NCI-H146 treated with DMSO at 0.1 percent for 48 hours (cell line): Measurements from ENCODE around the gene SLC52A3.
"Not testable (repeated sequence)": the region's sequence is repeated elsewhere in the genome, so short reads cannot be mapped to it uniquely, and the experiment has no call there.

Source experiments
- DNase-seq: peaks from one replicate; lab custom pipeline; 2025; ENCODE audit not compliant: unreplicated experiment; lab: John Stamatoyannopoulos, UW

The SLC52A3 gene

GRCh38 chr20:768426-768978, at the start of gene SLC52A3:
Gene SLC52A3 (minus strand): TSS chr20:768500. CDS start chr20:765774, 2,726 bp downstream.
- DNase-seq = no peak

- peak; percentile 64 for DNase-seq
Measured at GRCh38 chr20:815914-816606, 47.8 kb upstream of the SLC52A3 start.

GRCh38 chr20:815226-815625, 46.9 kb upstream of the SLC52A3 start:
- DNase-seq = no peak

GRCh38 chr20:813390-813789, 45.1 kb upstream of the SLC52A3 start:
- DNase-seq = no peak

- DNase-seq = not testable (repeated sequence)
Measured at GRCh38 chr20:812435-812814, 44.1 kb upstream of the SLC52A3 start.

- DNase-seq = not testable (repeated sequence)
Measured at GRCh38 chr20:811776-812434, 43.6 kb upstream of the SLC52A3 start.

GRCh38 chr20:805713-806112, 37.4 kb upstream of the SLC52A3 start:
- DNase-seq = no peak

GRCh38 chr20:801678-802077, 33.4 kb upstream of the SLC52A3 start:
- DNase-seq = no peak

- not testable (repeated sequence) for DNase-seq
Measured at GRCh38 chr20:800026-800425, 31.7 kb upstream of the SLC52A3 start.

- not testable (repeated sequence) for DNase-seq
Measured at GRCh38 chr20:798746-799145, 30.4 kb upstream of the SLC52A3 start.

- DNase-seq = no peak
Measured at GRCh38 chr20:796921-797320, 28.6 kb upstream of the SLC52A3 start.

GRCh38 chr20:792248-792647, 23.9 kb upstream of the SLC52A3 start:
- DNase-seq = no peak

- no peak for DNase-seq
Measured at GRCh38 chr20:791056-791455, 22.8 kb upstream of the SLC52A3 start.

GRCh38 chr20:787825-788224, 19.5 kb upstream of the SLC52A3 start:
- no peak for DNase-seq

- no peak for DNase-seq
Measured at GRCh38 chr20:779771-780170, 11.5 kb upstream of the SLC52A3 start.

- no peak for DNase-seq
Measured at GRCh38 chr20:776165-776564, 7.9 kb upstream of the SLC52A3 start.

- DNase-seq = no peak
Measured at GRCh38 chr20:775679-776135, 7.4 kb upstream of the SLC52A3 start.

GRCh38 chr20:774660-775057, 6.4 kb upstream of the SLC52A3 start:
- no peak for DNase-seq

GRCh38 chr20:774016-774659, 5.8 kb upstream of the SLC52A3 start:
- no peak for DNase-seq

- DNase-seq = no peak
Measured at GRCh38 chr20:772806-773205, 4.5 kb upstream of the SLC52A3 start.

GRCh38 chr20:771741-772464, 3.6 kb upstream of the SLC52A3 start:
- DNase-seq = no peak
